Esophagus muscularis mucosa (tissue), 4 donors: ENCODE results near the gene OR3A1.

Experiments used
- EP300 ChIP-seq: sonication (generic); formaldehyde crosslinking; IDR thresholded peaks from one replicate; pipeline ENCODE4 v1.6.1; 2017; ENCODE audit warnings: antibody characterized with exemption
- POLR2A ChIP-seq: fragments of 450-650 bp; IDR thresholded peaks from one replicate; pipeline ENCODE4 v1.6.1; 2017; ENCODE audit warnings: antibody characterized with exemption, moderate library complexity, mild to moderate bottlenecking, low read depth
- POLR2AphosphoS5 ChIP-seq, 2 donors: sonication (generic); formaldehyde crosslinking; IDR thresholded peaks; one replicate each; pipeline ENCODE4 v1.6.1; 2017; ENCODE audit warnings: antibody characterized with exemption in 2 of 2
- TF ChIP-seq, protein P1 (sequence below), 3 experiments: fragments of 200-600 bp in 2 of 3; fragments of 450-650 bp in 1 of 3; sonication (generic) in 2 of 3; IDR thresholded peaks; one replicate each; pipeline ENCODE4 v1.5.1; 2017 to 2019; ENCODE audit warnings: antibody characterized with exemption in 3 of 3, mild to moderate bottlenecking in 2 of 3, moderate library complexity in 1 of 3

DNA sequence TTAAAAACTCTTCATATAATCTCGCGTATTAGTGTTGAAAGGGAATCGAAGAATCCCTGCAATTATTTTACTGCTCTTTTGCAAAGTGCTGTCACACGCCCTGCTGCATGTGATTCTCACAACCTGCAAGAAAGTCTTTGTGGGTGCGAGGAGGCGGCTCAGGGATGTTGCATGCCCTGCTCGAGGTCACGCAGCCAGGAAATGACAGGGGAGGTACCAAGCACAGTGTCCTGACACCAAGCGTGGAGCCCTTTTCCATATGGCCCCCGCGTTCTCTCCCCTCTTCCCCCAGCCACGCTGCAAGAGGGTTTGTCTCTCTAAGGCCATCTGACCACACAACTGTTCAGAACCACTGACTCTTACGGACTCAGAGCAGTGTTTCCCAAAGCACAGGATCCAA lies 37.6 kb downstream of the OR3A1 start:
- TF ChIP-seq POLR2A = no peak
- TF ChIP-seq, protein P1, sequence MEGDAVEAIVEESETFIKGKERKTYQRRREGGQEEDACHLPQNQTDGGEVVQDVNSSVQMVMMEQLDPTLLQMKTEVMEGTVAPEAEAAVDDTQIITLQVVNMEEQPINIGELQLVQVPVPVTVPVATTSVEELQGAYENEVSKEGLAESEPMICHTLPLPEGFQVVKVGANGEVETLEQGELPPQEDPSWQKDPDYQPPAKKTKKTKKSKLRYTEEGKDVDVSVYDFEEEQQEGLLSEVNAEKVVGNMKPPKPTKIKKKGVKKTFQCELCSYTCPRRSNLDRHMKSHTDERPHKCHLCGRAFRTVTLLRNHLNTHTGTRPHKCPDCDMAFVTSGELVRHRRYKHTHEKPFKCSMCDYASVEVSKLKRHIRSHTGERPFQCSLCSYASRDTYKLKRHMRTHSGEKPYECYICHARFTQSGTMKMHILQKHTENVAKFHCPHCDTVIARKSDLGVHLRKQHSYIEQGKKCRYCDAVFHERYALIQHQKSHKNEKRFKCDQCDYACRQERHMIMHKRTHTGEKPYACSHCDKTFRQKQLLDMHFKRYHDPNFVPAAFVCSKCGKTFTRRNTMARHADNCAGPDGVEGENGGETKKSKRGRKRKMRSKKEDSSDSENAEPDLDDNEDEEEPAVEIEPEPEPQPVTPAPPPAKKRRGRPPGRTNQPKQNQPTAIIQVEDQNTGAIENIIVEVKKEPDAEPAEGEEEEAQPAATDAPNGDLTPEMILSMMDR (IDR thresholded peaks at IDR 0.05) = no peak
- no peak for TF ChIP-seq EP300
- no peak for TF ChIP-seq POLR2AphosphoS5 (IDR thresholded peaks at IDR 0.05)
